ENCODE results near the gene ADAM19. TPM values are rescaled to one million over a fixed set of nuclear protein-coding genes. Genes with fewer than 3 reads are reported as not detected.

ADAM19 gene
- total and polyA plus RNA-seq, 2 of the 4 experiments (the other 2 are of a cell fraction) = 35.5 to 49.2 TPM

DNA sequence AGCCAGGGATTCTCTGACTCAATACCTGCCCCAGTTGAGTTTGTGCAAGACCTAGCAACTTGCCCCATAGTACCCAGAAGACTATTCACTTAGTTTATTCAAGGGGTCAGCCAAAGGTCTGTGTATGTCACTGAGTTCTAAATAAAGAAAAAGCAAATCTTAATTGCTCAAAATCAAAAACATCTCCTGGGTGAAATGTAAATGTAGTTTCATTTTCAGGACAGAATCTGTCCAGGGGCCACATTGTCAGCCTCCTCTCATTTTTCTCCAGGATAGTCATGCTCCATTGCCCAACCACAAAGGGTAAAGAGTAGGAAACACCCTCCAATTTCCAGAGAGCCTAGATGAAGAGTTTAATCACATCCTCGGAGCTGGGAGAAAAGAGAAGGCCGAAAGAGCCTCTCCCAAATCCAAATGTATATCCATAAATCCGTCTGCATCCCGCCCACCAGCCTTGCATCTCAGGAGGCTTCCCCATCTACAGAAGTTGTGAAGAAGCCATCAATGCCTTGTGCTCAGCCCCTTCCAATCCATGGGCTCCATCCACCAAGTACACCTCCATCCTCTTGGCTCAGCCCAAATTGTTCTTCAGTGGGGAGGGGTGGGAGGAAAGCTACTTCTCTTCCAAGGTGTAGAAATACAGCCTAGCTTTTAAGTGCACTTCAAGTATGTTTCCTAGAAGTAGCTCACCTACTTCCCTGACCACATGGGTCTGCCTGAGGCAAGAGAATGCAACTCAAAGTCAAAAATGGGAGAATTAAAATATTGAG lies 26.9 kb downstream of the ADAM19 start (continued):
- TF ChIP-seq, protein P1, sequence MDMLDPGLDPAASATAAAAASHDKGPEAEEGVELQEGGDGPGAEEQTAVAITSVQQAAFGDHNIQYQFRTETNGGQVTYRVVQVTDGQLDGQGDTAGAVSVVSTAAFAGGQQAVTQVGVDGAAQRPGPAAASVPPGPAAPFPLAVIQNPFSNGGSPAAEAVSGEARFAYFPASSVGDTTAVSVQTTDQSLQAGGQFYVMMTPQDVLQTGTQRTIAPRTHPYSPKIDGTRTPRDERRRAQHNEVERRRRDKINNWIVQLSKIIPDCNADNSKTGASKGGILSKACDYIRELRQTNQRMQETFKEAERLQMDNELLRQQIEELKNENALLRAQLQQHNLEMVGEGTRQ (IDR thresholded peaks at IDR 0.05; ENCODE audit: low read depth, low read length) = no peak
- TF ChIP-seq CEBPB (IDR thresholded peaks at IDR 0.05; ENCODE audit: low read depth, low read length) (peak; percentile 91), ELK1 (IDR thresholded peaks at IDR 0.05; ENCODE audit: borderline replicate concordance, low read depth, low read length) (no peak), BHLHE40 (IDR thresholded peaks at IDR 0.05; ENCODE audit: low read depth, low read length) (no peak)
